ENCODE results near the gene RASGRP2.
"Not testable (repeated sequence)": the region's sequence is repeated elsewhere in the genome, so short reads cannot be mapped to it uniquely, and the experiment has no call there.

Gene RASGRP2

DNA sequence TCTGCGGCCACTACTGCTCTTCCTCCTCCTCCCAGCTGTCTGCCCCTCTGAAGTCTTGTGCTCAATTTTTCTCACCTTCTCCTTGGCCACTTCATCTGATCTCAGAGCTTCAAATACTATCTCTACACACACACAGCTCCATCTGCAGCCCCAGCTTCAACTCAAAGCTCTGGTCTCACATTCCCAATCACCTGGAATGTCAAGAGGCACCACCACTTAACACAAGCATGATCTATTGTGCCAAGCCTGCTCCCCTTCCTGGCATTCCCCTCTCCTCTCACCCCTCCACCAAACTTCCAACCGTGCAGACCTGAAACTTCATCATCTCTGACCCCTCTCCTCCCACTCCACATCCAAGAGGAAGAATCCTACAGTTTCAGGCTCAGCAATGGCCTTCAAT lies 38.4 kb downstream of the RASGRP2 start:
- H3K27me3 ChIP-seq (ENCODE audit: low read depth, low read length), result peaks cover 21% of the 10 kb centered on the region
- peaks cover 23% of the 10 kb centered on the region for H3K4me1 ChIP-seq (ENCODE audit: low read length)
- TF ChIP-seq, protein P1, sequence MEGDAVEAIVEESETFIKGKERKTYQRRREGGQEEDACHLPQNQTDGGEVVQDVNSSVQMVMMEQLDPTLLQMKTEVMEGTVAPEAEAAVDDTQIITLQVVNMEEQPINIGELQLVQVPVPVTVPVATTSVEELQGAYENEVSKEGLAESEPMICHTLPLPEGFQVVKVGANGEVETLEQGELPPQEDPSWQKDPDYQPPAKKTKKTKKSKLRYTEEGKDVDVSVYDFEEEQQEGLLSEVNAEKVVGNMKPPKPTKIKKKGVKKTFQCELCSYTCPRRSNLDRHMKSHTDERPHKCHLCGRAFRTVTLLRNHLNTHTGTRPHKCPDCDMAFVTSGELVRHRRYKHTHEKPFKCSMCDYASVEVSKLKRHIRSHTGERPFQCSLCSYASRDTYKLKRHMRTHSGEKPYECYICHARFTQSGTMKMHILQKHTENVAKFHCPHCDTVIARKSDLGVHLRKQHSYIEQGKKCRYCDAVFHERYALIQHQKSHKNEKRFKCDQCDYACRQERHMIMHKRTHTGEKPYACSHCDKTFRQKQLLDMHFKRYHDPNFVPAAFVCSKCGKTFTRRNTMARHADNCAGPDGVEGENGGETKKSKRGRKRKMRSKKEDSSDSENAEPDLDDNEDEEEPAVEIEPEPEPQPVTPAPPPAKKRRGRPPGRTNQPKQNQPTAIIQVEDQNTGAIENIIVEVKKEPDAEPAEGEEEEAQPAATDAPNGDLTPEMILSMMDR (IDR thresholded peaks at IDR 0.05; ENCODE audit: low read depth, low read length), result no peak
- no peak for TF ChIP-seq EZH2phosphoT487 (IDR thresholded peaks at IDR 0.05; ENCODE audit: low read depth)
- H4K20me1 ChIP-seq (ENCODE audit: insufficient read depth, low read length), result no peaks in the 10 kb centered on the region
- H3K9ac ChIP-seq (ENCODE audit: low read length), result no peak overlapping the region
- no peak overlapping the region for H3K4me3 ChIP-seq (ENCODE audit: low read length)
- no peaks in the 10 kb centered on the region for H3K9me3 ChIP-seq (ENCODE audit: insufficient read depth, low read length)
- no peak overlapping the region for H2AFZ ChIP-seq (ENCODE audit: low read depth, low read length)
- no peaks in the 10 kb centered on the region for H3K79me2 ChIP-seq (ENCODE audit: low read length)
- H3K4me2 ChIP-seq (ENCODE audit: low read length), result no peak overlapping the region
- H3K27ac ChIP-seq (ENCODE audit: low read length), result no peak overlapping the region
- H3K36me3 ChIP-seq (replicated peaks; ENCODE audit: low read depth, low read length), result no peaks in the 10 kb centered on the region

DNA sequence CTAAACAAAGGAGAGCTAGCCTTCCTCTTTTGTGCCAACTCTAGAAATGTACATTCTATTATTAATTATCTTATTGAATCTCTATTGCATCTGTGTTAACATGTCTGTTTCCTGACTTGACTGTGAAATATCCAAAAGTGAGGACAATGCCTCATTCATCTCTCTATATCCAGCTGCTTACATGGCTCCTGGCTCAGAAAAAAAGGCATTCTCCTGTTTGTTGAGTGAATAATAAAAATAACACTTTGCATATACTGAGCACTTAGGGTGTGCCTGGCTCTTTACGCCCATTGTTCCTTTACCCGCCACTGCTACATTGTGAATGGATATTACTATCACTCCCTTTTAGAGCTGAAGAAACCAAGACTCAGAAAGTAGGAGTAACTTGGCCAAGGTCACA lies 40.9 kb downstream of the RASGRP2 start:
- no peaks in the 10 kb centered on the region for H3K79me2 ChIP-seq (ENCODE audit: low read length)
- TF ChIP-seq EZH2phosphoT487 (IDR thresholded peaks at IDR 0.05; ENCODE audit: low read depth), result no peak
- TF ChIP-seq, protein P1 (IDR thresholded peaks at IDR 0.05; ENCODE audit: low read depth, low read length), result no peak
- H3K27me3 ChIP-seq (ENCODE audit: low read depth, low read length), result peaks cover 21% of the 10 kb centered on the region
- no peaks in the 10 kb centered on the region for H3K9me3 ChIP-seq (ENCODE audit: insufficient read depth, low read length)
- no peak overlapping the region for H3K4me2 ChIP-seq (ENCODE audit: low read length)
- no peaks in the 10 kb centered on the region for H4K20me1 ChIP-seq (ENCODE audit: insufficient read depth, low read length)
- no peak overlapping the region for H3K9ac ChIP-seq (ENCODE audit: low read length)
- peaks cover under 1% of the 10 kb centered on the region; the same call in 1 of the 2 replicates for H3K4me1 ChIP-seq (ENCODE audit: low read length)
- H2AFZ ChIP-seq (ENCODE audit: low read depth, low read length), result no peak overlapping the region
- H3K27ac ChIP-seq (ENCODE audit: low read length), result no peak overlapping the region
- no peaks in the 10 kb centered on the region for H3K36me3 ChIP-seq (replicated peaks; ENCODE audit: low read depth, low read length)
- H3K4me3 ChIP-seq (ENCODE audit: low read length), result no peak overlapping the region

DNA sequence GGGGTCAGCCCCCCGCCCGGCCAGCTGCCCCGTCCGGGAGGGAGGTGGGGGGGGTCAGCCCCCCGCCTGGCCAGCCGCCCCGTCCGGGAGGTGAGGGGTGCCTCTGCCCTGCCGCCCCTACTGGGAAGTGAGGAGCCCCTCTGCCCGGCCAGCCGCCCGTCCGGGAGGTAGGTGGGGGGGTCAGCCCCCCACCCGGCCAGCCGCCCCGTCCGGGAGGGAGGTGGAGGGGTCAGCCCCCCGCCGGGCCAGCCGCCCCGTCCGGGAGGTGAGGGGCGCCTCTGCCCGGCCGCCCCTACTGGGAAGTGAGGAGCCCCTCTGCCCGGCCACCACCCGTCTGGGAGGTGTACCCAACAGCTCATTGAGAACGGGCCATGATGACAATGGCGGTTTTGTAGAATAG lies 42.0 kb downstream of the RASGRP2 start:
- not testable (repeated sequence) for H3K4me2 ChIP-seq (ENCODE audit: low read length); H4K20me1 ChIP-seq (ENCODE audit: insufficient read depth, low read length); H2AFZ ChIP-seq (ENCODE audit: low read depth, low read length); H3K9ac ChIP-seq (ENCODE audit: low read length); H3K9me3 ChIP-seq (ENCODE audit: insufficient read depth, low read length); H3K4me1 ChIP-seq (ENCODE audit: low read length); H3K4me3 ChIP-seq (ENCODE audit: low read length); H3K36me3 ChIP-seq (replicated peaks; ENCODE audit: low read depth, low read length); H3K27ac ChIP-seq (ENCODE audit: low read length); H3K79me2 ChIP-seq (ENCODE audit: low read length)
- peaks cover 21% of the 10 kb centered on the region for H3K27me3 ChIP-seq (ENCODE audit: low read depth, low read length)

DNA sequence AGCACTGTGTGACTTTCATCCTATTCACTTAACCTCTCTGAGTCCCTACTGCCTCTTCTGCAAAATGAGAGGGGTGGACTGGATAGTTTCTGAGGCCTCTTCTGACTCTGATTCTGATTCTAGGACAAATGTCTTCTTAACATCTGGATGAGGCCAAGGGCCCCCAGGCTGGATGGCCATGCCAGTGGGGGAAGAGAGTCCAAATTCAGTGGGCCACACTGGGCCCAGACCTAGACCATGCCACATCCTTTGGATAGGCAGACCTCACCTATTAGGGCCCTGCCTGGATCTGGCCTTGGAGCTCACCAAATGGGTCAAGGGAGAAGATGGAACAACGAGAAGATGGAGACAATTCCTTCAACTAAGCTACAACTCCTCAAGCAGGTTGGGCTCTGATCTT lies 45.5 kb downstream of the RASGRP2 start:
- Histone ChIP-seq H3K4me3 (ENCODE audit: low read length) (no peak overlapping the region), H3K36me3 (replicated peaks; ENCODE audit: low read depth, low read length) (no peaks in the 10 kb centered on the region), H3K79me2 (ENCODE audit: low read length) (no peaks in the 10 kb centered on the region), H3K9me3 (ENCODE audit: insufficient read depth, low read length) (no peaks in the 10 kb centered on the region), H3K27ac (ENCODE audit: low read length) (no peak overlapping the region), H2AFZ (ENCODE audit: low read depth, low read length) (no peak overlapping the region), H3K4me2 (ENCODE audit: low read length) (no peak overlapping the region), H3K9ac (ENCODE audit: low read length) (no peak overlapping the region), H4K20me1 (ENCODE audit: insufficient read depth, low read length) (no peaks in the 10 kb centered on the region), H3K4me1 (ENCODE audit: low read length) (peaks cover 13% of the 10 kb centered on the region), H3K27me3 (ENCODE audit: low read depth, low read length) (peaks cover 6% of the 10 kb centered on the region)
- no peak for TF ChIP-seq EZH2phosphoT487 (IDR thresholded peaks at IDR 0.05; ENCODE audit: low read depth)
- TF ChIP-seq, protein P1 (IDR thresholded peaks at IDR 0.05; ENCODE audit: low read depth, low read length), result no peak
